GM18907 (cell line): ENCODE measurements around the gene COL5A1.

Source experiments
- ATAC-seq: cut with Tn5 transposase; IDR thresholded peaks from one replicate; pipeline ENCODE4 v1.9.1; 2021; ENCODE audit warnings: mild to moderate bottlenecking, moderate library complexity; ENCODE audit not compliant: unreplicated experiment

The COL5A1 gene

DNA sequence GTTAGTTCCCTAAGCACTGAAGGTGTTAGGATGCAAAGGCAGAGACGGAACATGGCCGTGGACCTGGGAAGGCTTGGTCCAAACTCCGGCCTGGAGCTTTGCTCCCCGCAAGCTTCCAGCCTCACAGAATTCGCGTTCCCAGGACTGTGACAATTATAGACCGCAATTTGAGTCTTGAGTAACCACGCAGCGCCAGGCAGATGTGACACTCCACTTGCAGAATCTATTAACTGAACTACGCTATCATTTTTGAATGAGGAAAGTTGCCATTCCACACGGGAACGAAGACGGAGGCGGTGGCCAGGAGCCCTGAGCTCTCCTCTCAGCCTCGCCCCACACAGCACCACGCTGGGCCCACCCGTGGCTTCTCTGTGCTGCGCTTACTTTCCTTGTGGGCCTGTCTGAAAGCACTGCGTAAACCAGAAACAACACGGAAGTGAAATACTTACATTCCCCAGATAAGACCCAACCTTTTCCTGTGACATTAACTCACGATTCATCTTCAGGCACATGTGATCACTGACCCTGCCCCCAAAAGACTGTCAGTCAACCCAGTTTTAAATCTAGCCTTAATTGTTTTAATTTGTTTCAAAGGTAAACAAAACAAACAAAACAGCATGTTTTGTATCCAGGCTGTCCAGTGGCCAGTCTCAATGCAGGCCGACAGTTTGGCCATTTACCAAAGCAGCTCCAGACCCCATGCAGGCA, 16.1 kb upstream of the COL5A1 start:
- no peak for ATAC-seq

GRCh38 chr9:134626069-134626423, 15.6 kb upstream of the COL5A1 start:
- ATAC-seq = no peak

- ATAC-seq = no peak
Observed at GRCh38 chr9:134626571-134627416, 14.8 kb upstream of the COL5A1 start.

GRCh38 chr9:134627417-134628353, 13.9 kb upstream of the COL5A1 start:
- no peak for ATAC-seq

GRCh38 chr9:134628354-134628736, 13.3 kb upstream of the COL5A1 start:
- no peak for ATAC-seq

DNA sequence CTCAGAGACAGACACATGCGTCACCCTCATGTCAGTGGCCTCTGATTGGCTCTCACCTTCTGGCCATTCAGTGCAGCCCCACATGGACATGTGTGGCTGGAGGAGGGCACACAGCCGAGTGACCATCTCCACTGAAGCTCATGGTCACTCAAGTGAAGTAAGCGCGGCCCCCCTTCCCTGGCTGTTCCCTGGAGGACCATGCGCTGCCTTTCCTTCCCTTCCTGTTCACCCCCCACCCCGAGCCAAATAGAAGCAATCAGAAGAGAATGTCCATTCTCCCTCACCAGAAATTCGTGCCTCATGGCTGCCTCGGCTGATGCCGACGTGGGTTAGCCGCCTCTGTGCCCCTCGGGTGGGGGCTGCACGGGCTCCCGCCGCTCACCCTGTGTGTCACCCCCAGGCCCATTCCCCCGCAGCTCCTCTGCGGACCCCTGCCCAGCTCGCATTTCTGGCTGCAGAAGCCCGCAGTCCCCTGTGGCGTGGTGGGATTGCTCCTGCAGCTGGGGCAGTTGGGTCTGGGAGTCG, 12.5 kb upstream of the COL5A1 start:
- no peak for ATAC-seq

DNA sequence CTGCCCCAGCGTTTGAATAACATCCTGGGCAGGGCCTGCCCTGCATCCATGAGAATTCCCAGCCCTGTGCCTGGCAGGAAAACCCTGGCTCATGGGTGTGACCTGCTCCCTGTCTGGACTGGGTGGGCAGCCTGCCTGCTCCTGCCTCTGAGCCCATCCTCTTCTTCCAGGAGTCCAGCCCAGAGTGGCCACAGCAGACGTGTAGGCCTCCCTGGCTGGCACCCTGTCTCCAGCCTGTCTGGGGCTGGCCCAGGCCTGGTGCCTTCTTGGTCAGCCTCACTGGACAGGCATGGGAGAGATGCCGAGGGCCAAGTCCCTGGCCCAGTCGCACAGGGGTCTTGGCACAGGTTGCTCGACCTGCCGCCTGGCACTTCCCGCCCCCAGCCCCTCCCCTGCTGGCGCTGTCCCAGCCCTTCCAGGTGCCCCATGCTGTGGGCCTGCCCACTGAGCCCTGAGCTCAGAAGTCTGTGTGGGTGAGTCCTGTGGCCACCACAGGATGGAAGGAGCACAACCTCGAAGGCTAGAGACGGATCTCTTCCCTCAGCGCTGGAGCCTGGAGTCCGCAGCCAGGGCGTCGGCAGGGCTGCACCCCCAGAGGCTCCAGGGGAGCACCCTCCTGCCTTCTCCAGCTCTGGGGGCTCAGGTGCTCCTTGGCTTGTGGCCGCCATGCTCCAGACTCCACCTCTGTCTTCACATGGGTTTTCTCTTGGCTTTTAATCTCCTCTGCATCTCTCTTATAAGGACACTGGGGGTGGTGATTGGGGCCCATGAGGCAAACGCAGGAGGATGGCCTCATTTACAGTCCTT, 11.8 kb upstream of the COL5A1 start:
- ATAC-seq = no peak

- no peak for ATAC-seq
Observed at GRCh38 chr9:134630393-134630790, 11.2 kb upstream of the COL5A1 start.

GRCh38 chr9:134630861-134631260, 10.7 kb upstream of the COL5A1 start:
- ATAC-seq = no peak

GRCh38 chr9:134631881-134632280, 9.7 kb upstream of the COL5A1 start:
- ATAC-seq = no peak

- ATAC-seq = no peak
Observed at GRCh38 chr9:134632329-134632728, 9.3 kb upstream of the COL5A1 start.

- no peak for ATAC-seq
Observed at GRCh38 chr9:134633362-134634142, 8.1 kb upstream of the COL5A1 start.

DNA sequence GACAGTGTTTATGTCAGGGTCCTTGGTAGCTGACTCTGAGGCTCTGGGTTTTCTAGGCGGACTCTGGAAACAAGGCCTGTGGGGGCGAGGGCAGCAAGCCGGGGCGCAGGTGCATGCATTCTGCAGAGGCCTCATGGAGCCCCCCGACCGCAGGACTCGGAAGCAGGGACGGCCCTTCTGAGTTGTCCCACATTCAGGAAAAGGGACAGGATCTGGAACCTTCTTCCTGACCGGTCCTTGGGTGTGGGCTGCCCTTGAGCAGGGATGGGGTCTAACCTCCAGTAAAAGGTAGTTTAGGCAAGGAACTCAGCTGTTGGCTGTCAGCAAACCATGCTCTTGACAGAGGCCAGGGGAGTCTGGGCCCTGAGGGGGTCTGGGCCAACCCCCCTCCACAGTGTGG, 7.4 kb upstream of the COL5A1 start:
- ATAC-seq = no peak

DNA sequence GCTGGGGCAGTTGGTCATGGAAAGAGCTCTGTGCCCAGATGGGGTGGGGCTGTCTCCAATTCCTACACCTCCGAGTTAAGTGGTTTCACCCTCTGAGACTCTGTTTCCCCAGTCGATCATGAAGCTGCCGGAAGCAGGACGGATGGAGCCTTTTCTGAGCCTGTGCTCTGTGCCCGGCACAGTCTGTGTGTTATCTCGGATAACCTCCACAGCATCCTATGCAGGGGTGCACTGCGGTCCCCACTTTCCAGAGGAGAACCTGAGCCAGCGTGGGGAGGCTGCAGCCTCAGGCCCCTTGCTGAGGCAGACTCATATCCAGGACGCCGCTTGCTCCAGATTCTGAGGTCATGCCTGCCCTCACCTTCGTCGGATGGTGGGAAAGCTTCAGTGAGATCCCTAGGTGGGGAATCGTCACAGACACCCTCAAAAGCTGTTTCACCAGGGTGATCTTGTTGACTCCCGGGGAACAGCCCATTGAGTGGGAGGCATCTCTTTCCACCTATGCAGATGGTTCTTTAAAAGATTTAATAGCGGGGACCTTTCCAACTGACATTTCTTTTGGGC, 6.9 kb upstream of the COL5A1 start:
- no peak for ATAC-seq

DNA sequence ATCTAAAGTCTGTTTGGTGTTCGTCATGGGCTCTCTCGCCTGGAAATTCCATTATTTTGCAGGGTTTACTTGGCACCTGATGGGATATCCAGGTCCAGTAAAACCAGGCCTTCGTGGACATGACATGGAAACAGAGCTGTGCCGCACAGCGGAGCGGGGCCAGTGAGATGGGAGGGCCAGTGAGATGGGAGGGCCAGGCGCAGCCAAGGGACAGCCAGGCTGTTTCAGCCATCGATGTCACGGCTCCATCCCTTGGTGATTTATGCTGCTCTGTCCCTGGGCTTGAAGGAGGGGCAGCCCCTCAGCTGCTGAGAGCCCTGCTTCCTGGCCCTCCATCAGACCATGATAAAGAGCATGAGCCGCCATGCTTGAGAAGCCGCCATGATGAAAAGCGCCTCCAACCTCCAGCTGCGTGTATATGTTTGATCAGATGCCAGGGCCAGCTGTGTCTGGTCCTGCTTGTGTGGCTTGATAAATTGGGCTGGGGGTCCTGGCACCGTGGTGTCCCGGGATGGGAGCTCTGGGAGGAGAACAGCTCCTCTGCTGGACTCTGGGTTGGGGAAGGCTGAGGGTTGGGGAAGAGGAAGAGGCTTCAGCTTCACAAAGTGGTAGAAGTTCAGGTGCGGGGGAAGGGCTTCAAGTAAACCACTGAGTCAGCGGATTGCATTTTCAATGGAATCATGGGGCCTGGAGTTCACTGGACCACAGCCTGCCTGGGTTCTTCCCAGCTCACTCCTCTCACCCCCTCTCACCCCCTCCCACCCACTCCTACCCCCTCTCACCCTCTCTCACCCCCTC, 6.1 kb upstream of the COL5A1 start:
- no peak for ATAC-seq

DNA sequence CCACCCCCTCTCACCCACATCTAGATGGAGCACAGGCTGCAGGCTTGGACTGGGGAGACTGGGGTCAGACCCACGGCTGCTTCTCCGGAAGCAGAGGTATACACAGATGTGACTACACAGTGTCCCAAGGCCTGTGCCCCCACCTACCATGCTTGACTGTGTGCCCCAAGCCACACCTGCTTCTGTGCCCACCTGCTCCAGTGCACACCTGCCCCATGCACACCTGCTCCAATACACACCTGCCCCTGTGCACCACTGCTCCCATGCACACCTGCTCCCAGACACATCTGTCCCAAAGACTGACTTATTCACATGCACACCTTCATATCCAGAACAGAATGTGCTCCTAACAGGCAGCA, 5.5 kb upstream of the COL5A1 start:
- no peak for ATAC-seq

DNA sequence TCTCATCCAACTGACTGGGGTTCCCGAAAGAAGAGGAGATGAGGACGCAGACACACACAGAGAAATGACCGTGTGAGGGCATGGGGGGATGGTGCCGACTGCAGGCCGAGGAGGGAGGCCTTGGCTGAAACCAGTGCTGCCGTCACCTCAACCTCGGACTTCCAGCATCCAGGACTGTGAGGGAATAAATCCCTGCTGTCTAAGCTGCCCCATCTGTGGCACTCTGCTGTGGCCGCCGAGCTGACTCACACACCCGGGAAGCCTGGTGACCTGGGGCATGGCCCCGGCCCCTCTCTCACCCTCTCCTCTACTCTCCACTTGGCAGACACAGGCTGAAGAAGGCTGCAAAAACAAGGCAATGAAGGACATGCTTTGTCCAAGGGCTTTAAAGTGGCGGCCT, 4.4 kb upstream of the COL5A1 start:
- no peak for ATAC-seq

GRCh38 chr9:134637696-134638501, 3.7 kb upstream of the COL5A1 start:
- no peak for ATAC-seq
